Superior temporal gyrus (tissue), 1 donor: ENCODE results near the gene CAPN10.

Experiments
- DNase-seq: peaks from one replicate; pipeline ENCODE4 v3.0.0-alpha.2; 2016; ENCODE audit errors: extremely low spot score

Gene CAPN10

DNA sequence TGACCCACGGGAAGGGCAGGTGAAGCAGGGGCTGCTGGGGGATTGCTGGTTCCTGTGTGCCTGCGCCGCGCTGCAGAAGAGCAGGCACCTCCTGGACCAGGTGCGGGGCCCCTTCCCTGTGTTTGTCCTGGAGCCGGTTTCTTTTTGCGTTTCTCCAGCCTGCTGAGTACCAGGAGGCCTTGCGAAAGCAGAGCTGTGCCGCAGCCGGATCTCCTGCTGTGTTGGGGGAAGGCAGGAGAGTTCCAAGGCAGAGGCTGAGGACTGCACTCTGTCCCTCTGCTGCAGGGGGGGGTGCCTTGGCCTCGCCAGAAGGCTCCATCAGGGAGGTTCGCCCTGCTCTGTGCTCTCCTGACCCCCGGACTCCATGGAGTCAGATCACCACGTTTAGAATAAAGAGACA, 2.8 kb downstream of the CAPN10 start:
- DNase-seq: no peak

GRCh38 chr2:240589850-240590525, 3.5 kb downstream of the CAPN10 start:
- DNase-seq: no peak

DNA sequence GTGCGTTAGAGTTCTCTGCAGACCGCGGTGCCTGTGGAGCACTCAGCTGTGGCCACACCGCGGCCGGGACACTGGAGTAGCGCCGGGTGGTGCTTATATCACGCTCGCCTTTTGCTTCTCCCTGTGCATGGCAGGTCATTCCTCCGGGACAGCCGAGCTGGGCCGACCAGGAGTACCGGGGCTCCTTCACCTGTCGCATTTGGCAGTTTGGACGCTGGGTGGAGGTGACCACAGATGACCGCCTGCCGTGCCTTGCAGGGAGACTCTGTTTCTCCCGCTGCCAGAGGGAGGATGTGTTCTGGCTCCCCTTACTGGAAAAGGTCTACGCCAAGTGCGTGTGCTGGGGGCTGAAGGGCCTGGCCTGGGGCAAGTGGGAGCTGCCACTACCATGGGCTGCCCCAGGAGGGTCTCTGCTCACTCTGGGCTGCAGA, 4.2 kb downstream of the CAPN10 start:
- no peak for DNase-seq

- DNase-seq: no peak
These were observed 4.7 kb downstream of the CAPN10 start for GRCh38 chr2:240591226-240591625.

GRCh38 chr2:240591784-240592183, 5.2 kb downstream of the CAPN10 start:
- DNase-seq: no peak

- peak; percentile 23 for DNase-seq
These were observed 6.6 kb downstream of the CAPN10 start for GRCh38 chr2:240593026-240593702.

- no peak for DNase-seq
These were observed 7.3 kb downstream of the CAPN10 start for GRCh38 chr2:240593703-240594451.

DNA sequence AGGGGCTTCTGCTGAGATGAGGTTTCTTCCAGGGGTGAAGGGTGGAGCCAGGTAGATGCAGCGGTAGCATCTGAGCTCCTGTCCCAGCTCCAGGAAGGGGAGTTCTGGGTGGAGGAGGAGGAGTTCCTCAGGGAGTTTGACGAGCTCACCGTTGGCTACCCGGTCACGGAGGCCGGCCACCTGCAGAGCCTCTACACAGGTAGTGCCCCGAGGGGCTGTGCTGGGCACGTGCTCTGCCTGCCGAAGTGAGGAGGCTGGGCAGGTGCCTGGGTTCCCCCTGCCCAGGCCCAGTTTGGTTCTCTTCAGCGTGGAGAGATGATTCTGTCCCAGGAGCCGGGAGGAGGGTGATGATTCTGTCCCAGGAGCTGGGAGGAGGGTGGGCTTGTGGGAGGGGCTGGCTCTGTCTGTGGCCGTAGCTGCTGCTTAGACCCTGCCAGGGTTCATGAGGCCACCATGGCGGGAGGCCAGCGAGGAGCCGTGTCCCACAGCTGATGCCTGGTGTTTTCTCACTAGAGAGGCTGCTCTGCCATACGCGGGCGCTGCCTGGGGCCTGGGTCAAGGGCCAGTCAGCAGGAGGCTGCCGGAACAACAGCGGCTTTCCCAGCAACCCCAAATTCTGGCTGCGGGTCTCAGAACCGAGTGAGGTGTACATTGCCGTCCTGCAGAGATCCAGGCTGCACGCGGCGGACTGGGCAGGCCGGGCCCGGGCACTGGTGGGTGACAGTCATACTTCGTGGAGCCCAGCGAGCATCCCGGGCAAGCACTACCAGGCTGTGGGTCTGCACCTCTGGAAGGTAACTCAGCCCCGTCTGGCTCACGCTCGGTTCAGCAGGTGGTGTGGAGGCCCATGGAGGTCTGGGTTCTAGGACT, 8.2 kb downstream of the CAPN10 start:
- DNase-seq: no peak

DNA sequence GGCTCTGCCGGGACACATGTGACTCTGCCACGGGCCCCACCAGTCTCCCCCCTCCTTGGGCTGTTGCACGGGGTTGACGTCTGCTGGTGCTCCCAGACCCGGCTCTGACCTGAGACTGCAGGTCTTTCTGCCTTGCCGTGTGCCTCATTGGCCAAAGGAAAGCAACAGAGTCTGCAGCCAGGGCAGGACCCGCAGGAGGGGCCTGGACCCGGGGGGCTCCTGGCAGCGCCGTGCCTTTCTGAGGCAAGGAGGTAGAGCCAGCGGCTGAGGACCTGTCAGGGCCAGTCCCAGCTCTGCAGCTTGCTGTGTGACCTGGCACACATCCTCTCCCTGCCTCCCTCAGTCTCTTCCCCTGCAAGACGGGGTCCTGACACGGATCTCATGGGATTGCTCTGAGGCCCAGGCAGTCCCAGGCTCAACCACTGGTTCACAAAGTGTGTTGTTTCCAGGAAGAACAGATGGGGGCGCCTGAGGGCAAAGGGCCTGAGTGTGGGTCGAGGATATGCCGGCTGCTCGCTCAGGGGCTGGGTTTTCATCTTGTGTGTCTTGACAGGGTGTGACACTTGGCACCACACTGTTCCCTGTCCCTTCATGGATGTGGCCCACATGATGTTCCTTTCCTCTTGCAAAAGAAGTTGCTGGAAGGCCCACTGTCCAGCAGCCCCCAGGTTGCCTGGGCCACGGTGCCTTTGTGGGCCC, 9.0 kb downstream of the CAPN10 start:
- DNase-seq: no peak

DNA sequence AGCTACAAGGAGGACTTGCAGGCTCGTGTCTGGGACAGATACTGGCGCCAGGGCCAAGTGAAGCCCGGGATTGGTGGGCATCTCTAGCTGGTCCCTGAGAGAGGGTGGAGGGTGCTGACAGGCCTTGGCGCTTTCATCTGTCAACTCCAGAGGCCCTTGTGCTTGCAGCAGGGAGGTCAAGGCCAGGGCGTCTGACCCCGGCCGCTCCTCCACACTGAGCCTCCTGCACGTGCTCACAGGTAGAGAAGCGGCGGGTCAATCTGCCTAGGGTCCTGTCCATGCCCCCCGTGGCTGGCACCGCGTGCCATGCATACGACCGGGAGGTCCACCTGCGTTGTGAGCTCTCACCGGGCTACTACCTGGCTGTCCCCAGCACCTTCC, 9.5 kb downstream of the CAPN10 start:
- DNase-seq: no peak

GRCh38 chr2:240596491-240596931, 10.0 kb downstream of the CAPN10 start:
- peak; percentile 66 for DNase-seq

DNA sequence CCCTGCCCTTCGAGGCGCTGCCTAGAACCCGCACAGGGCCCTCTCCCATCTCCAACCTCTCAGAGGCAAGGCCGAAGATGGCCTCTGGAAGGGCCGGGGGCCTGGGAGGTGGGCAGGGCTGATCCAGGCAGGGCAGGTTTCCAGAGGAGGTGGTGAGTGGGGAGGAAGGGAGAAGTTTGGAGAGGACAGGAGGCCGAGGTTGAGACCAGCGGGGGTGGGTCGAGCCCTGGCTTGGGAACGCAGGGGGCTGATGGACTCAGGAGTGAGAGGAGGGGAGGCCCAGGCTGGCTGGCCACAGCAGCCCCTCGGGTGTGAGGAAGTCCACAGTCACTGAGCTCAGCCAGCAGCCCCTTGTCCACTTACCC, 10.5 kb downstream of the CAPN10 start:
- no peak for DNase-seq

DNA sequence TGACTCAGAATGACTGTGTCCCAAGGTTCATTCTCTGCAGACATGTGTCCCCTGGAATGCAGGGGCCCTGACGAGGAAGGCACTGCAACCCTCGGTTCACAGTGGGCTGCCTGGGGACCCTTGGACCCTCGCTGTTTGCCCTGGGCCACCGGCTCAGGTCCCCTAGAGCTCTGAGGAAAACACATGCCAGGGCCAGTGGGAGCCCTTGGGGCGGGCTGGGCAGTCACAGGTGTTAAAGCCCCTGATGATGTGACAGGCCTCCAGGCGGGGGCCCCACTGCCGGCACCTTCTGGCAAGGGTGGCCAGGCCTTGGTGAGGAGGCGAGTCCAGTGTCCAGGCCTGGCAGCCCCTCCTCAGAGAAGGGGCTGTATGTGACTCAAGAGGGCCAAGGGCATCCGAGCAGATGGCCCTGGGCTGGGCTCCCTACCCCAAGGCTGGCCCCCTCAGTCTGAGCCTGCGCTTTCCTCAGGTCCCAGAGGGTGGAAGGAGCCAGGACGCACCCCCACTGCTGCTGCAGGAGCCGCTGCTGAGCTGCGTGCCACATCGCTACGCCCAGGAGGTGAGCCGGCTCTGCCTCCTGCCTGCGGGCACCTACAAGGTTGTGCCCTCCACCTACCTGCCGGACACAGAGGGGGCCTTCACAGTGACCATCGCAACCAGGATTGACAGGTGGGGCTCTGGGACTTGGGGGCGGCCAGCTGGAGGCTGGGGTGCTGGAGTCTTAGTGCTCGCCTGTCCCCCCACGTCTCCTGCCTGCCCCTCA, 11.1 kb downstream of the CAPN10 start:
- no peak for DNase-seq

DNA sequence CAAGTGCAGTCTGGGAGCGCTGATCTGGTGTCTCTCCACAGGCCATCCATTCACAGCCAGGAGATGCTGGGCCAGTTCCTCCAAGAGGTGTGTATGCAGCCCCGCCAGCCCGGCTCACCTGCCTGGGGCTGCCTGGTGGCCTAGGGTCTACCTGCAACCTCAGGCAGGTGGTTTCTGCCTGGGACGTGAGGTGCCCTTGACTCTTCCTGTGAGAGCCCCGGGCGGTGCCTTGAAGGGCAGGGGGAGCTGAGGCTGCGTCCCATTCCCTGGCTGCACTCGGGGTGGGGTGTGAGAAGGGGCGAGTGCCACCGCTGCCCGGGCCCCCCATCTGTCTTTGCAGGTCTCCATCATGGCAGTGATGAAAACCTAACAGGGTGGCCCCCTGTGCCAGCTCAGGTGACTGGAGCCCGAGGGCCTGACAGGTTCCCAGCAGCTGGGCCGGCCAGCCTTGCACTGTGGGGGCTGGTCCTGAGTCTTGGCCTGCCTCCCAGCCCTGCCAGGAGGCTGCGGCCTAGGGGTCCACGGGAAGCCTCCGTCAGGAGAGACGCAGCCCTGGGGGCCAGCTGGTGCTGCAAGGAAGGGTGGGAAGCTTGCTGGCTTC, 11.9 kb downstream of the CAPN10 start:
- no peak for DNase-seq

- DNase-seq: no peak
These were observed 12.6 kb downstream of the CAPN10 start for GRCh38 chr2:240599141-240599583.

- DNase-seq: no peak
These were observed 14.0 kb downstream of the CAPN10 start for GRCh38 chr2:240600451-240600961.

GRCh38 chr2:240601061-240601830, 14.7 kb downstream of the CAPN10 start:
- DNase-seq: no peak

DNA sequence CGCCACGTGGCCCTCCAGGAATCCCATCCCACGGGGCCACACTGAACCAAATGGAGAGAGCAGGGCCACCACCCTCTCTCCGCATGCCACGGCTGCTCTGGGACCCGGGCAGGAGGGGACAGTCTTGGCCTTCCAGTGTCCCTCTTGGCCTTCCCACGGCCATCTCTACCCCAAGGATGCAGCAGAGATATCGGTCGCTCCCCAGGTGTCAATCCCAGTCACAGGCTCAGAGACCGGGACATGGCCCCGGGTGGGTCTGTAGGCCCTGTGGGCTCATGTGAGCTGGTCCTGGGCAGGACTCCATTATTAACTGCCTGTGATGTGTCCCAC, 15.3 kb downstream of the CAPN10 start:
- no peak for DNase-seq
